ENCODE results near the gene OR1E1. TPM values are rescaled to one million over a fixed set of nuclear protein-coding genes. Genes with fewer than 3 reads are reported as not detected.
"Not testable (repeated sequence)": the region's sequence is repeated elsewhere in the genome, so short reads cannot be mapped to it uniquely, and the experiment has no call there.

Gene OR1E1
- total RNA-seq, 2 donors from 2014 or later, result not detected

DNA sequence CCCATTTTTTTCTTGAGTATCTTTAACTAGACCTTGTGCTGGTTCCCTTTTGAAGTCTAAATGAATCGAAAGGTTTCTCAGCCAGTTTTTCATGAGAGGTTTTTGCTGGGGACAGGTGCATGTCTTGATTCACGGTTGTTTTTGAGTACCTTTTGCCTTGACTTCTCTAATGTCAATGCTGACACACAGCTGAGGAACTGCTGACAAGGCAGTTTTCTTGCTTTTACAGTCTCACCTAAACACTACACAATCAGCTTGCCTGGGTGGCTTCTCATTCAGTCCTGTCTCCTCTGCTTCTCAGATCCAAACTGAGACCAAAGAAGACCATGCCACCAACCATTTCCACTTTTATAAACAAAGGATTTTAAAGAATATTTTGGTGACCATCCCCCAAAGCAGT, 20.0 kb upstream of the OR1E1 start:
- H3K27ac ChIP-seq, result no peak overlapping the region
- ATAC-seq (ENCODE audit: insufficient number of reproducible peaks, low FRiP score, low read depth) (no peak), DNase-seq (ENCODE audit: low spot score) (no peak)
- no peaks in the 10 kb centered on the region for H3K27me3 ChIP-seq (replicated peaks; ENCODE audit: insufficient read depth)
- H3K36me3 ChIP-seq, result no peaks in the 10 kb centered on the region
- TF ChIP-seq CTCF (IDR thresholded peaks at IDR 0.05), result no peak
- H3K4me3 ChIP-seq, result no peak overlapping the region
- H3K4me1 ChIP-seq (ENCODE audit: control insufficient read depth in 1 of 2, low read depth in 2 of 2), result no peaks in the 10 kb centered on the region
- no peaks in the 10 kb centered on the region for H3K9me3 ChIP-seq

- Histone ChIP-seq H3K4me3 (no peak overlapping the region), H3K27me3 (replicated peaks; ENCODE audit: insufficient read depth) (no peaks in the 10 kb centered on the region), H3K36me3 (no peaks in the 10 kb centered on the region), H3K27ac (no peak overlapping the region), H3K9me3 (no peaks in the 10 kb centered on the region), H3K4me1 (ENCODE audit: control insufficient read depth in 1 of 2, low read depth in 2 of 2) (no peaks in the 10 kb centered on the region)
- no peak for TF ChIP-seq CTCF (IDR thresholded peaks at IDR 0.05)
- DNase-seq (ENCODE audit: low spot score) (no peak), ATAC-seq (ENCODE audit: insufficient number of reproducible peaks, low FRiP score, low read depth) (no peak)
Measured at GRCh38 chr17:3415610-3416009, 17.4 kb upstream of the OR1E1 start.

- not testable (repeated sequence) for H3K4me1 ChIP-seq (ENCODE audit: control insufficient read depth in 1 of 2, low read depth in 2 of 2); DNase-seq (ENCODE audit: low spot score); H3K27ac ChIP-seq; H3K4me3 ChIP-seq; H3K27me3 ChIP-seq (replicated peaks; ENCODE audit: insufficient read depth); H3K9me3 ChIP-seq; ATAC-seq (ENCODE audit: insufficient number of reproducible peaks, low FRiP score, low read depth); H3K36me3 ChIP-seq
Measured at GRCh38 chr17:3412216-3412615, 14.0 kb upstream of the OR1E1 start.

DNA sequence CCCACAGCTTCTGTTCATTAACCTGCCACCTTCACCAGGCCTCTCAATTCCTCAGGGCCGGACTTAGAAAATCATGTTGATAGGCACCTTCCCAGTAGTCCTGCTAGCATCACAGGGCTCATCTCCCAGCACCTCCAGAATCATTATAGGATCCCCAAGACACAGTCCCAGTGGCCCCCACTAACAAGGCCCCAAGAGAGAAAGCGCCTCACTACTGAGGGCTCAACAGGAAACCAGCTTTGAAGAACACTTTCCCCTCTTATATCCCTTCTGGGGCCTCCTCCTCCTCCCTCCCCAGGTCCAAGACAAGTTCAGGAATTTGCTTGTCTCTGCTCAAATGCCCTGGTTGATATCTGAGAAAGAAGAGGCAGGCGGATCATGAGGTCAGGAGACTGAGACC, 12.9 kb upstream of the OR1E1 start, which contains the start of gene OR3A3:
OR3A3 (plus strand) TSS at position 301 of the 400 bp plus-strand sequence.
- Histone ChIP-seq H3K27me3 (replicated peaks; ENCODE audit: insufficient read depth) (no peaks in the 10 kb centered on the region), H3K27ac (no peak within 1 kb of the TSS), H3K36me3 (no peaks in the 10 kb centered on the region), H3K9me3 (peaks cover 11% of the 10 kb centered on the region), H3K4me1 (ENCODE audit: control insufficient read depth in 1 of 2, low read depth in 2 of 2) (no peaks in the 10 kb centered on the region), H3K4me3 (no peak within 1 kb of the TSS)
- no peak for TF ChIP-seq CTCF (IDR thresholded peaks at IDR 0.05)
- ATAC-seq (ENCODE audit: insufficient number of reproducible peaks, low FRiP score, low read depth) (no peak), DNase-seq (ENCODE audit: low spot score) (no peak)

GRCh38 chr17:3403856-3404255, 5.6 kb upstream of the OR1E1 start:
- H3K27me3 ChIP-seq (replicated peaks; ENCODE audit: insufficient read depth); ATAC-seq (ENCODE audit: insufficient number of reproducible peaks, low FRiP score, low read depth); DNase-seq (ENCODE audit: low spot score); H3K4me1 ChIP-seq (ENCODE audit: control insufficient read depth in 1 of 2, low read depth in 2 of 2); H3K36me3 ChIP-seq; H3K27ac ChIP-seq; H3K4me3 ChIP-seq: not testable (repeated sequence)
- H3K9me3 ChIP-seq, result peaks cover 11% of the 10 kb centered on the region

DNA sequence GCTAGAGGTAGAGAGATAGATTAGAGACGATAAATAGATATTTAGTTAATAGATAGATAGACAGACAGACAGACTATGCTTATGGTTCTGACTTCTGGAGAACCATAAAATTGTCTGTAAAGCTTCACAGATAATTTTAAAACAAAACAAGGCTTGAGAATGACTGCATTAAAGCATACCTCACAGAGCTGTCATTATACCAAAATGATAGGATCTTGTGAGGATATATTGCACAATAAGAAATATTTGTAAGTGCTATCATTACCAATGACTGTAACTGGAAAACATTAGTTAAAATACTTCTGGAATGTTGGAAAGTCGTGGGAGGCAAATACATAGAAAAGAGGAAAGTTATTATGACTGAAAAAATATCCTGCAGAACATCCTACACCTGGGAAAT, 3.6 kb upstream of the OR1E1 start:
- no peak overlapping the region for H3K4me3 ChIP-seq
- peaks cover 4% of the 10 kb centered on the region for H3K9me3 ChIP-seq
- no peaks in the 10 kb centered on the region for H3K4me1 ChIP-seq (ENCODE audit: control insufficient read depth in 1 of 2, low read depth in 2 of 2)
- no peak for ATAC-seq (ENCODE audit: insufficient number of reproducible peaks, low FRiP score, low read depth)
- DNase-seq (ENCODE audit: low spot score), result no peak
- H3K36me3 ChIP-seq, result no peaks in the 10 kb centered on the region
- no peak for TF ChIP-seq CTCF (IDR thresholded peaks at IDR 0.05)
- no peaks in the 10 kb centered on the region for H3K27me3 ChIP-seq (replicated peaks; ENCODE audit: insufficient read depth)
- H3K27ac ChIP-seq, result no peak overlapping the region

All from thoracic aorta (tissue), 2 donors.